Measurements from ENCODE around the gene SFXN3.

- TF ChIP-seq CTCF (IDR thresholded peaks at IDR 0.05; ENCODE audit: poor library complexity) (no peak), EZH2 (IDR thresholded peaks at IDR 0.05; ENCODE audit: borderline replicate concordance) (no peak), EZH2phosphoT487 (IDR thresholded peaks at IDR 0.05; ENCODE audit: low read depth, severe bottlenecking, unreplicated experiment) (no peak)
These were observed 50.2 kb downstream of the SFXN3 start for GRCh38 chr10:101080933-101081931.
